Fibroblast of pulmonary artery (primary cell): Measurements from ENCODE around the gene HSD17B1.
"Not testable (repeated sequence)": the region's sequence is repeated elsewhere in the genome, so short reads cannot be mapped to it uniquely, and the experiment has no call there.

Source experiments
- DNase-seq: peaks from one replicate; pipeline ENCODE4 v3.0.0-alpha.2; 2010; ENCODE audit warnings: low read depth
- H3K4me3 ChIP-seq: replicated peaks from 2 replicates; pipeline ENCODE4 v1.5.1; 2011; ENCODE audit warnings: low read depth, mild to moderate bottlenecking, control low read depth, low read length, moderate library complexity
- TF ChIP-seq, protein P1 (sequence below): IDR thresholded peaks from 2 replicates; pipeline ENCODE4 v1.5.1; 2011; ENCODE audit warnings: mild to moderate bottlenecking, control low read depth, low read length, inconsistent platforms; ENCODE audit errors: missing control alignments

The HSD17B1 gene

DNA sequence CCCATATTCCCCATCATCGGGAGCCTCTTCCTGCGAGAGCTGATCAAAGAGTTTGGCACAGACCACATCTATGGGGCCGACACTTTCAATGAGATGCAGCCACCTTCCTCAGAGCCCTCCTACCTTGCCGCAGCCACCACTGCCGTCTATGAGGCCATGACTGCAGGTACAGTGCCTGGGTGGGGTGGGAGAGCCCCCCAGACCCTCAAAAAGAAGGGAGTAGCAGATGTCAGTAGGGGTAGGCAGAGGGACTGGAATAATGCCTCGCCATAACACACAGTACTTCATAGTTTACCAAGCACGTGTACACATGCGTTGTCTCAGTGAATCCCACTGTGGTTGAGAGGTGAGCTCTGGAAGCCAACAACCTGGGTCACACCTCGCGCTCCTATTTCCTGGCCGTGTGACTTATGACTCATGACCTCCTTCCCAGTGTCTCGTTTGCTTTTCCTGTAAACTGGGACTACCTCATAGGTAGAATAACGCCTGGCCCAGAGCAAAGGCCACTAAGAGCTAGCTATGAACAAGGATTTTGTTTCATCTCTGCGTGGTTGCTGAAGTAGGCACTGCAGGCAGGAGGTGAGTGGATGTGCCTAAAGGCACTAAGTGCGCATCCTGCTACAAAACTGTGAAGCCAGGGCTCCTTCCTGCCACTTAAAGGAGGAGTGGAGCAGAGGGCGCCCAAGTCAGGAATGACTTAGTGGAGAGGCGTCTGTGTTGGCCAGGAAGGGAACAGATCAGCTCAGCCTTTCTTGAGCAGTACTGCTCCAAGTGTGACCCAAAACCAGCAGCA lies 11.5 kb upstream of the HSD17B1 start:
- DNase-seq, result no peak
- no peak overlapping the region for H3K4me3 ChIP-seq
- TF ChIP-seq, protein P1, sequence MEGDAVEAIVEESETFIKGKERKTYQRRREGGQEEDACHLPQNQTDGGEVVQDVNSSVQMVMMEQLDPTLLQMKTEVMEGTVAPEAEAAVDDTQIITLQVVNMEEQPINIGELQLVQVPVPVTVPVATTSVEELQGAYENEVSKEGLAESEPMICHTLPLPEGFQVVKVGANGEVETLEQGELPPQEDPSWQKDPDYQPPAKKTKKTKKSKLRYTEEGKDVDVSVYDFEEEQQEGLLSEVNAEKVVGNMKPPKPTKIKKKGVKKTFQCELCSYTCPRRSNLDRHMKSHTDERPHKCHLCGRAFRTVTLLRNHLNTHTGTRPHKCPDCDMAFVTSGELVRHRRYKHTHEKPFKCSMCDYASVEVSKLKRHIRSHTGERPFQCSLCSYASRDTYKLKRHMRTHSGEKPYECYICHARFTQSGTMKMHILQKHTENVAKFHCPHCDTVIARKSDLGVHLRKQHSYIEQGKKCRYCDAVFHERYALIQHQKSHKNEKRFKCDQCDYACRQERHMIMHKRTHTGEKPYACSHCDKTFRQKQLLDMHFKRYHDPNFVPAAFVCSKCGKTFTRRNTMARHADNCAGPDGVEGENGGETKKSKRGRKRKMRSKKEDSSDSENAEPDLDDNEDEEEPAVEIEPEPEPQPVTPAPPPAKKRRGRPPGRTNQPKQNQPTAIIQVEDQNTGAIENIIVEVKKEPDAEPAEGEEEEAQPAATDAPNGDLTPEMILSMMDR, result no peak

DNA sequence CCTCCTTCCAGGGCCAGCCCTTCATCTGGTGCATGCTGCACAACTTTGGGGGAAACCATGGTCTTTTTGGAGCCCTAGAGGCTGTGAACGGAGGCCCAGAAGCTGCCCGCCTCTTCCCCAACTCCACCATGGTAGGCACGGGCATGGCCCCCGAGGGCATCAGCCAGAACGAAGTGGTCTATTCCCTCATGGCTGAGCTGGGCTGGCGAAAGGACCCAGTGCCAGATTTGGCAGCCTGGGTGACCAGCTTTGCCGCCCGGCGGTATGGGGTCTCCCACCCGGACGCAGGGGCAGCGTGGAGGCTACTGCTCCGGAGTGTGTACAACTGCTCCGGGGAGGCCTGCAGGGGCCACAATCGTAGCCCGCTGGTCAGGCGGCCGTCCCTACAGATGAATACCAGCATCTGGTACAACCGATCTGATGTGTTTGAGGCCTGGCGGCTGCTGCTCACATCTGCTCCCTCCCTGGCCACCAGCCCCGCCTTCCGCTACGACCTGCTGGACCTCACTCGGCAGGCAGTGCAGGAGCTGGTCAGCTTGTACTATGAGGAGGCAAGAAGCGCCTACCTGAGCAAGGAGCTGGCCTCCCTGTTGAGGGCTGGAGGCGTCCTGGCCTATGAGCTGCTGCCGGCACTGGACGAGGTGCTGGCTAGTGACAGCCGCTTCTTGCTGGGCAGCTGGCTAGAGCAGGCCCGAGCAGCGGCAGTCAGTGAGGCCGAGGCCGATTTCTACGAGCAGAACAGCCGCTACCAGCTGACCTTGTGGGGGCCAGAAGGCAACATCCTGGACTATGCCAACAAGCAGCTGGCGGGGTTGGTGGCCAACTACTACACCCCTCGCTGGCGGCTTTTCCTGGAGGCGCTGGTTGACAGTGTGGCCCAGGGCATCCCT lies 9.3 kb upstream of the HSD17B1 start:
- TF ChIP-seq, protein P1, result no peak
- H3K4me3 ChIP-seq, result no peak overlapping the region
- no peak for DNase-seq

DNA sequence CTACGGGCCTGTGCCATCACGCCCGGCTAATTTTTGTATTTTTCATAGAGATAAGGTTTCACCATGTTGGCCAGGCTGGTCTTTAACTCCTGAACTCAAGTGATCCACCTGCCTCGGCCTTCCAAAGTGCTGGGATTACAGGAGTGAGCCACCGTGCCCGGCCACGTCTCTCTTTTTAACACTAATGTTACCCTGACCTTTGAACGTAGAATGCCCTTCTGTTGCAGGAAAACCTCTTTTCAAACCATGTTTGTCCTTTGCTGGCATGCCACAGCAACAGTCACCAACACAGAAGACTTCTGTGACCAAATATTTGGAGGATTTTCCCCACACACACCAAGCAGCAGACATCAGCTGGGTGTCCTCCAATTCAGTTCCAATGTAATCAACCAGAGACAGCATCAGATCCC lies 7.8 kb upstream of the HSD17B1 start:
- H3K4me3 ChIP-seq, result no peak overlapping the region
- DNase-seq, result no peak
- TF ChIP-seq, protein P1, result no peak

DNA sequence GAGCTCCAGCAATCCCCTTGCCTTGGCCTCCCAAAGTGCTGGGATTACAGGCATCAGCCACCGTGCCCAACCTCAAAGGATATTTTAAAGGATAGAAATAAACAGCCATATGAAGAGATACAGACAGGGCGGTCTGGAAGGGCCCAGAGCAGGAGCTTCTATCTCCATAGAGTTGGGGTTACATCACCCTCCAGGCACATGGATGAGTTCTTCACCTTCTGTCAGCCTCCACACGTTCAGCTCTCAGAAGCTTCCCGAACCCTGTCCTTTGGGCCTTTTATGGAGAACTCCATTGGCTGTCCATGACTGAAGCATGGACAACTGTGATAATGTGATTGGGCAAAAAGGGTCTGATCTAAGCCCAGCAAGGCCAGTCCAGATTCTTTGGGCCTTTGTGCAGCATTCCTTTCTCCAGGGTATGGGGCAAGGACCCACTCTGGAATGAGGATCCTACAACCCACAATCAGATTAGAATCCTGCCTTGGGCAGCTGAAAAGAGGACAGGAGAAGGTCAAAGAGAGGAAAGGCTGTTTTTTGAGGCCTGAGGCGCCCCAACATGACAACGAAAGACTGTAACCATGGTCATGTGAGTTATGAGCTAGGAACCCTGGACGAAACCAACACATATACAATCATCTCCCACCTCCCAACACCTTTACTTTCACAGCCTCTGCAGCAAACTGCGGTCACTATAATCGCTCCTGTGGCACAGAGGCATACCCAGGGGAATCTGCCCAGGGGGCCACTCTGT lies 6.8 kb upstream of the HSD17B1 start:
- H3K4me3 ChIP-seq, DNase-seq: not testable (repeated sequence)

DNA sequence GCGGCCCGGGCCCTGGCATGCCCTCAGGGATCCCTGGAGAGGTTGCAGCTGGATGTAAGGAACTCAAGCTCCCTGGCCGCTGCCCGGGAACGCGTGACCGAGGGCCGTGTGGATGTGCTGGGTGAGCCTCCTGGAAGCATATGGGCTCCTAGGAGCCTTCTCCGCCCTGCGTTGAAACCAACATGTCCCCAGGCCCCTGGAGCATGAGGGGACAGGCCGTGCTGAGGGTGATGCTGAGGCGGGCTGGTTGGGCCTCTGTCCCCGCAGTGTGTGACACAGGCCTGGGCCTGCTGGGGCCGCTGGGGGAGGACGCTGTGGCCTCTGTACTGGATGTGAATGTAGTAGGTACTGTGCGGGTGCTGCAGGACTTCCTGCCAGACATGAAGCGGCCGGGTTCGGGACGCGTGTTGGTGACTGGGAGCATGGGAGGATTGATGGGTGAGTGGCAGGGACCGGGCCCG lies 5.7 kb upstream of the HSD17B1 start:
- no peak for DNase-seq
- TF ChIP-seq, protein P1, result no peak
- H3K4me3 ChIP-seq, result no peak overlapping the region

DNA sequence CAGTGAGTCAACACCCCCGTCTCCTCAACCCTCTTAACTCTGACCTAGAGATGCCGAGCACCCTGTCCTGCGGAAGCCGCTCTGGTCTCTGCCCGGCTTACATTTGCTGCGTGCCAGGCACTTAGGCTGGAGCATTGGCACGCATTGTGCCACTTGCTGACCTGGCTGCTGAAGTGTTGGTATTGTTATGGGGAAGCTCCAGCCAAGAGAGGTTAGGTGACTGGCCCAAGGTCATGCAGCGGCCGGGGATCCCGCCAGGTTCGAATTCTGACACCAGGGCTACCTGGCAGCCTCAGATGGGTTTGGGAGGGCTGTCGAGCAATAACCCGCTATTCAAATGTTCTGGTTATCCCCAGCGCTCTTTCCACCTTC lies 5.0 kb upstream of the HSD17B1 start:
- H3K4me3 ChIP-seq, result no peak overlapping the region
- DNase-seq, result no peak
- TF ChIP-seq, protein P1, result no peak
